Bronchial epithelial cell (primary cell): ENCODE data around the gene LAMA1. TPM values are rescaled to one million over a fixed set of nuclear protein-coding genes. Genes with fewer than 3 reads are reported as not detected.

Experiments used
- DNase-seq: peaks from one replicate; pipeline ENCODE4 v3.0.0-alpha.2; 2010; ENCODE audit warnings: low read depth
- FAIRE-seq: peaks from 2 replicates; lab custom pipeline; 2011; peaks lifted over from hg19 to GRCh38; lab: Jason Lieb, UNC
- H3K27me3 ChIP-seq: 2 replicates; pipeline ENCODE4 v1.5.1; 2011; ENCODE audit warnings: low read length; ENCODE audit not compliant: control insufficient read depth, insufficient read depth
- H3K36me3 ChIP-seq: 2 replicates; pipeline ENCODE4 v1.5.1; 2011; ENCODE audit warnings: low read length; ENCODE audit not compliant: control insufficient read depth, insufficient read depth
- H3K4me3 ChIP-seq: 2 replicates; pipeline ENCODE4 v1.5.1; 2011; ENCODE audit warnings: mild to moderate bottlenecking, low read depth, low read length, control low read depth
- total RNA-seq: library from RNA; depleted of rRNA; stranded (reverse); fragments of >200 nt; gene quantifications from 2 replicates; pipeline ENCODE4 v1.2.1, GENCODE V29; 2014
- TF ChIP-seq, protein P1 (sequence below): IDR thresholded peaks from 2 replicates; pipeline ENCODE4 v1.5.1; 2011; ENCODE audit warnings: mild to moderate bottlenecking, moderate library complexity, low read length, control low read depth, inconsistent platforms; ENCODE audit not compliant: insufficient read depth, severe bottlenecking

LAMA1 gene
- total RNA-seq, 1 donor from 2014 or later: 1.8 TPM

DNA sequence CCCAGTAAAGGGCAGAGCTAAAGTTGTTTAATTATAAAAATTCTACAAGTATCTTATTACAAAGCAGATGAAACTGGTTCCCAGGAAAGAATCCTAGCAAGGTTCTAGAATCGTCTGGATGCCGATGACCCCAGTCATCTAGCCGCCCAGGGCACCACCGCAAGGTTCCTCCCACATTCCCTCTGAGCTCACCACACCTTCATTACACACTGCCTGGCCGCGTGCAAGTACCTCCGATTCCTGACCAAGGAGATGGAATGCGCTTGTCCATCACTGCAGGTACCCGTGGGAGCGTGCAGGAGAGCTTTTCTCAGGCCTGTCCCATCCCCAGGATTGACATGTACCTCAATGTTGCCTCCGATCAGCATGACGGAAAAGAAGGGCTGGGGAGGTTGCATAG is 158.5 kb downstream of the LAMA1 start:
- TF ChIP-seq, protein P1, sequence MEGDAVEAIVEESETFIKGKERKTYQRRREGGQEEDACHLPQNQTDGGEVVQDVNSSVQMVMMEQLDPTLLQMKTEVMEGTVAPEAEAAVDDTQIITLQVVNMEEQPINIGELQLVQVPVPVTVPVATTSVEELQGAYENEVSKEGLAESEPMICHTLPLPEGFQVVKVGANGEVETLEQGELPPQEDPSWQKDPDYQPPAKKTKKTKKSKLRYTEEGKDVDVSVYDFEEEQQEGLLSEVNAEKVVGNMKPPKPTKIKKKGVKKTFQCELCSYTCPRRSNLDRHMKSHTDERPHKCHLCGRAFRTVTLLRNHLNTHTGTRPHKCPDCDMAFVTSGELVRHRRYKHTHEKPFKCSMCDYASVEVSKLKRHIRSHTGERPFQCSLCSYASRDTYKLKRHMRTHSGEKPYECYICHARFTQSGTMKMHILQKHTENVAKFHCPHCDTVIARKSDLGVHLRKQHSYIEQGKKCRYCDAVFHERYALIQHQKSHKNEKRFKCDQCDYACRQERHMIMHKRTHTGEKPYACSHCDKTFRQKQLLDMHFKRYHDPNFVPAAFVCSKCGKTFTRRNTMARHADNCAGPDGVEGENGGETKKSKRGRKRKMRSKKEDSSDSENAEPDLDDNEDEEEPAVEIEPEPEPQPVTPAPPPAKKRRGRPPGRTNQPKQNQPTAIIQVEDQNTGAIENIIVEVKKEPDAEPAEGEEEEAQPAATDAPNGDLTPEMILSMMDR: no peak
- DNase-seq: no peak
- no peak for FAIRE-seq
- Histone ChIP-seq H3K4me3 (no peak overlapping the region), H3K27me3 (no peaks in the 10 kb centered on the region), H3K36me3 (no peaks in the 10 kb centered on the region)

DNA sequence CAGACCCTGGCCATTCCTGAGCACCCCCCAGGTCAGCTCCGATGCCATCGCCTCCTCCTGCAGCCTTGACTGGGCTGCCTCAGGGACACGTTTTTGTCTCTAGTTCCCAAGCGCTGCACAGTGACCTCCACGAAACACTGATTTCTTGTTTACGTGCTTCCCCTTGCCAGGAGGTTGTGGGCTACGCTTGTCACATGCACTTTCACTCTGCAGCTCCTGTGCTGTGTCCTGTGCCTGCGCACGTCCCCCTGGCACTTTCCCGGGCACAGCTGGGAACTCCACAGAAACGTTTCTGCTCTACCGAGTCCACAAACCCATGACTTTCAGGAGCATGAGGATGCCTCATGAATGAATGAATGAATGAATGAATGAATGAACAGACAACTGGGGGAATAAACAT is 160.6 kb downstream of the LAMA1 start:
- DNase-seq: no peak
- no peaks in the 10 kb centered on the region for H3K36me3 ChIP-seq
- FAIRE-seq: no peak
- no peak overlapping the region for H3K4me3 ChIP-seq
- TF ChIP-seq, protein P1: no peak
- H3K27me3 ChIP-seq: no peaks in the 10 kb centered on the region

DNA sequence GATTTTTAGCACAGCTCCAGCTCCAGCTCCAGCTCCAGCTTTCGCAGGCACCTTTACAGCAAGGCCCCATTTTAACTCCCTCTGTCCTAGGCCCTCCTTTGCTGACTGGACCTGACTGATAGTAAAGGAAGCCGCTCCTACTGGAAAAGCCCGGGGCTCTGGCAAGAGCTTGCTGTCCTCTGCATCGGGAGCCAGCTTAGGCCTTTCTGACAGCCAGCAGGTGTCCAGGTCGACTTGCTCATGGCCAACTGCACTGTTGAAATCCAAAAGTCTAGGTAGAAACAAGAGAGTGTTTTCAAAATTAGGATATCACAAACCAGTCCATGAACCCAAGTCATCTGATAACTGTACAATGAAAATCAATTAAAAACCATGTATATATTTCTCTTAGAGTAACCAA is 161.1 kb downstream of the LAMA1 start:
- no peaks in the 10 kb centered on the region for H3K27me3 ChIP-seq

DNA sequence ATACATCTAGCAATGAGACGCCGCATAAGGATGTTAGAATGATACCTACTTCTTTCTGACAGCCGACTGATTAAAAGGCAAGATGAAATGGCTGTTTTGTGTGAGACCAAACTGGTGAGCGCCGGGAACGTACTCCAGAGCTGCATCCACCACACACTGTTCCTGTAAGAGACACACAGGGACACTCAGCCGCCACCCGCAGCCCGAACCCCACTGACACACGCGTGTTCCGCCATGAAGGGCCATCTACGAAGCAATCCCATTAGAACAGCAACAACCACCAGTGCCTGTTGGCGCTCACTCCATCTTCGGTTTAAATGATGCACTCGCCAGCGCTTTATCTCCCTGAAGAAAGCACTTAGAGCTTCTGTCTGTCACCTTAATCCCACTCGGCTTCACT is 162.3 kb downstream of the LAMA1 start:
- TF ChIP-seq, protein P1: no peak
- DNase-seq (no peak), FAIRE-seq (no peak)
- no peaks in the 10 kb centered on the region for H3K27me3 ChIP-seq
- H3K36me3 ChIP-seq: no peaks in the 10 kb centered on the region
- no peak overlapping the region for H3K4me3 ChIP-seq

More for the DNA sequence above, 161.1 kb downstream of the LAMA1 start:
- no peaks in the 10 kb centered on the region for H3K36me3 ChIP-seq
- FAIRE-seq (no peak), DNase-seq (no peak)
- TF ChIP-seq, protein P1: no peak
- no peak overlapping the region for H3K4me3 ChIP-seq

DNA sequence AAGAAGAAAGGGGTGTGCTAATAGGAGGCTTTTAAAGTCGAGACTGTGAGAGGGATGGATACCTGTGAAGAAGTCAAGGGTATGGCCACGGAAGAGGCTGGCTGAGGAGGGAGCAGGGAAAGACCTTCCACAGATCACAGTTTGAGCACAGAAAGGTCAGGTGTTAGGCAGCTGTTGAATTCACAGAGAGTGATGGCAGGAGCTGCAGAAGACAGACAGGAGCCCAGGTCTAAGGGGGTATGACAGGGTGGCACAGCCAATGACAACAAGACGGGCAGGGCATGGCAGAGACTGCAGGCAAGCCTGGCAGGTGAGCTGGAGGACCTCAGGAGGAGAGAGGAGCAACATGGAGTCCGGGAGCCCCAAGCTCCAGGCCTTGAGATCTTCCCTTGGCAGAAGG is 163.1 kb downstream of the LAMA1 start:
- DNase-seq: no peak
- TF ChIP-seq, protein P1: no peak
- Histone ChIP-seq H3K27me3 (no peaks in the 10 kb centered on the region), H3K36me3 (no peaks in the 10 kb centered on the region), H3K4me3 (no peak overlapping the region)
- peak; percentile 36 for FAIRE-seq
